ENCODE measurements around the gene PI4K2B.

PI4K2B gene

DNA sequence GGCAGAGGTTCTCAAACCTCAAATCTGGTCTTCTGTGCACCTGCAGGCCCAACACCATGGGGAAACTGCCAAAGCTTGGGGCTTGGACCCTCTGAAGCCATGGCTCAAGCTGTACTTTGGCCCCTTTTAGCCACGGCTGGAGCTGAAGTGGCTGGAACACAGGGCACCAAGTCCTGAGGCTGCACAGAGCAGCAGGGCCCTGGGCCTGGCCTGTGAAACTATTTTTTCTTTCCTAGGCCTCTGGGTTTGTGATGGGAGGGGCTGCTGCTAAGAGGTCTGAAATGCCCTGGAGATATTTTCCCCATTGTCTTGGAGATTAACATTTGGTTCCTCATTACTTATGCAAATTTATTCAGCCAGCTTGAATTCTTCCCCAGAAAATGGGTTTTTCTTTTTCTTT lies 18.3 kb upstream of the PI4K2B start:
- TF ChIP-seq ZNF24 (tag by site-specific recombination; IDR thresholded peaks at IDR 0.05) = no peak
- TF ChIP-seq ZNF10 (tag by site-specific recombination; IDR thresholded peaks at IDR 0.05) = no peak
- TF ChIP-seq, protein P1, sequence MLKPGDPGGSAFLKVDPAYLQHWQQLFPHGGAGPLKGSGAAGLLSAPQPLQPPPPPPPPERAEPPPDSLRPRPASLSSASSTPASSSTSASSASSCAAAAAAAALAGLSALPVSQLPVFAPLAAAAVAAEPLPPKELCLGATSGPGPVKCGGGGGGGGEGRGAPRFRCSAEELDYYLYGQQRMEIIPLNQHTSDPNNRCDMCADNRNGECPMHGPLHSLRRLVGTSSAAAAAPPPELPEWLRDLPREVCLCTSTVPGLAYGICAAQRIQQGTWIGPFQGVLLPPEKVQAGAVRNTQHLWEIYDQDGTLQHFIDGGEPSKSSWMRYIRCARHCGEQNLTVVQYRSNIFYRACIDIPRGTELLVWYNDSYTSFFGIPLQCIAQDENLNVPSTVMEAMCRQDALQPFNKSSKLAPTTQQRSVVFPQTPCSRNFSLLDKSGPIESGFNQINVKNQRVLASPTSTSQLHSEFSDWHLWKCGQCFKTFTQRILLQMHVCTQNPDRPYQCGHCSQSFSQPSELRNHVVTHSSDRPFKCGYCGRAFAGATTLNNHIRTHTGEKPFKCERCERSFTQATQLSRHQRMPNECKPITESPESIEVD (tag by site-specific recombination; IDR thresholded peaks at IDR 0.05) = no peak
- TF ChIP-seq ZNF514 (tag by site-specific recombination; IDR thresholded peaks at IDR 0.05) = no peak
- TF ChIP-seq ZNF701 (tag by site-specific recombination; IDR thresholded peaks at IDR 0.05) = no peak
- no peak for TF ChIP-seq SP3 (tag by site-specific recombination; IDR thresholded peaks at IDR 0.05)
- TF ChIP-seq ZNF416 (tag by site-specific recombination; IDR thresholded peaks at IDR 0.05) = no peak
- no peak for TF ChIP-seq ZNF266 (tag by site-specific recombination; IDR thresholded peaks at IDR 0.05; ENCODE audit: low read depth)
- no peak for TF ChIP-seq BCL11A (tag by site-specific recombination; IDR thresholded peaks at IDR 0.05; ENCODE audit: low read depth)
- TF ChIP-seq ZFP69B (tag by site-specific recombination; IDR thresholded peaks at IDR 0.05) = no peak
- TF ChIP-seq TRIM28 (IDR thresholded peaks at IDR 0.05; ENCODE audit: borderline replicate concordance, low read length) = no peak
- TF ChIP-seq ZEB2 (tag by site-specific recombination; IDR thresholded peaks at IDR 0.05) = no peak
- TF ChIP-seq ZXDB (tag by site-specific recombination; IDR thresholded peaks at IDR 0.05) = no peak
- TF ChIP-seq ZNF600 (tag by site-specific recombination; IDR thresholded peaks at IDR 0.05) = no peak
- TF ChIP-seq KLF10 (tag by site-specific recombination; IDR thresholded peaks at IDR 0.05) = no peak
- TF ChIP-seq, protein P2, sequence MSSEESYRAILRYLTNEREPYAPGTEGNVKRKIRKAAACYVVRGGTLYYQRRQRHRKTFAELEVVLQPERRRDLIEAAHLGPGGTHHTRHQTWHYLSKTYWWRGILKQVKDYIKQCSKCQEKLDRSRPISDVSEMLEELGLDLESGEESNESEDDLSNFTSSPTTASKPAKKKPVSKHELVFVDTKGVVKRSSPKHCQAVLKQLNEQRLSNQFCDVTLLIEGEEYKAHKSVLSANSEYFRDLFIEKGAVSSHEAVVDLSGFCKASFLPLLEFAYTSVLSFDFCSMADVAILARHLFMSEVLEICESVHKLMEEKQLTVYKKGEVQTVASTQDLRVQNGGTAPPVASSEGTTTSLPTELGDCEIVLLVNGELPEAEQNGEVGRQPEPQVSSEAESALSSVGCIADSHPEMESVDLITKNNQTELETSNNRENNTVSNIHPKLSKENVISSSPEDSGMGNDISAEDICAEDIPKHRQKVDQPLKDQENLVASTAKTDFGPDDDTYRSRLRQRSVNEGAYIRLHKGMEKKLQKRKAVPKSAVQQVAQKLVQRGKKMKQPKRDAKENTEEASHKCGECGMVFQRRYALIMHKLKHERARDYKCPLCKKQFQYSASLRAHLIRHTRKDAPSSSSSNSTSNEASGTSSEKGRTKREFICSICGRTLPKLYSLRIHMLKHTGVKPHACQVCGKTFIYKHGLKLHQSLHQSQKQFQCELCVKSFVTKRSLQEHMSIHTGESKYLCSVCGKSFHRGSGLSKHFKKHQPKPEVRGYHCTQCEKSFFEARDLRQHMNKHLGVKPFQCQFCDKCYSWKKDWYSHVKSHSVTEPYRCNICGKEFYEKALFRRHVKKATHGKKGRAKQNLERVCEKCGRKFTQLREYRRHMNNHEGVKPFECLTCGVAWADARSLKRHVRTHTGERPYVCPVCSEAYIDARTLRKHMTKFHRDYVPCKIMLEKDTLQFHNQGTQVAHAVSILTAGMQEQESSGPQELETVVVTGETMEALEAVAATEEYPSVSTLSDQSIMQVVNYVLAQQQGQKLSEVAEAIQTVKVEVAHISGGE (tag by site-specific recombination; conservative IDR thresholded peaks at IDR 0.05; ENCODE audit: low read depth) = no peak
- no peak overlapping the region for H3K27ac ChIP-seq (ENCODE audit: extremely low read depth, low read depth, low read length)
- H3K4me1 ChIP-seq (ENCODE audit: control insufficient read depth, insufficient read depth, low read length) = no peaks in the 10 kb centered on the region
- H3K4me3 ChIP-seq (ENCODE audit: low read depth, low read length) = no peak overlapping the region
- H3K9me3 ChIP-seq (ENCODE audit: control insufficient read depth, insufficient read depth, low read depth, low read length) = no peaks in the 10 kb centered on the region
- no peaks in the 10 kb centered on the region for H3K36me3 ChIP-seq (ENCODE audit: control insufficient read depth in 2 of 2, insufficient read depth in 1 of 2, low read length in 2 of 2)
- POLR2A ChIA-PET = no interaction called here
- CTCF ChIA-PET = no interaction called here

DNA sequence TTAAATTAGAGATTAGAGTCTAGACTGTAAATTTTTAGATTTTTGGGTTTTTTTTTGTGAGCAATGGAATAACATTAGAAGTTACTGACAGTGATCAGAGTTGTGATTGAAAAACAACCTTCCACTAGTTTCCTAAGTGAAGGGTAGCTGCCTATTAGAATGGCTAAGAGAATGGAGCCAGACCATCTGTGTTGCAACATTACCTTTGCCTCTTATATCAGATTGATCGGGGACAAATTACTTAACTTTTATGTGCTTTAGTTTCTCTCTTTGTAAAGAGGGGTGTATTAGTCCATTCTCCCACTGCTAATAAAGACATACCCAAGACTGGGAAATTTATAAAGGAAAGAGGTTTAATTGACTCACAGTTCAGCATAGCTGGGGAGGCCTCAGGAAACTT lies 12.5 kb upstream of the PI4K2B start:
- H3K27ac ChIP-seq (ENCODE audit: extremely low read depth, low read depth, low read length) = no peak overlapping the region
- H3K36me3 ChIP-seq (ENCODE audit: control insufficient read depth in 2 of 2, insufficient read depth in 1 of 2, low read length in 2 of 2) = no peaks in the 10 kb centered on the region
- no peak overlapping the region for H3K4me3 ChIP-seq (ENCODE audit: low read depth, low read length)
- no peaks in the 10 kb centered on the region for H3K9me3 ChIP-seq (ENCODE audit: control insufficient read depth, insufficient read depth, low read depth, low read length)
- CTCF ChIA-PET = no interaction called here
- H3K4me1 ChIP-seq (ENCODE audit: control insufficient read depth, insufficient read depth, low read length) = no peaks in the 10 kb centered on the region
- POLR2A ChIA-PET = no interaction called here
- TF ChIP-seq EGR2 (tag by site-specific recombination; IDR thresholded peaks at IDR 0.05; ENCODE audit: low read depth) (no peak), RBAK (tag by site-specific recombination; IDR thresholded peaks at IDR 0.05) (no peak), ZNF366 (tag by site-specific recombination; conservative IDR thresholded peaks at IDR 0.05) (no peak), ZBTB20 (tag by site-specific recombination; IDR thresholded peaks at IDR 0.05) (no peak), ZNF324 (tag by site-specific recombination; IDR thresholded peaks at IDR 0.05) (no peak), GLIS1 (tag by site-specific recombination; IDR thresholded peaks at IDR 0.05) (no peak), ZNF132 (tag by site-specific recombination; IDR thresholded peaks at IDR 0.05; ENCODE audit: borderline replicate concordance) (no peak)
- TF ChIP-seq, protein P2 (tag by site-specific recombination; conservative IDR thresholded peaks at IDR 0.05; ENCODE audit: low read depth) = no peak
- TF ChIP-seq, protein P3, sequence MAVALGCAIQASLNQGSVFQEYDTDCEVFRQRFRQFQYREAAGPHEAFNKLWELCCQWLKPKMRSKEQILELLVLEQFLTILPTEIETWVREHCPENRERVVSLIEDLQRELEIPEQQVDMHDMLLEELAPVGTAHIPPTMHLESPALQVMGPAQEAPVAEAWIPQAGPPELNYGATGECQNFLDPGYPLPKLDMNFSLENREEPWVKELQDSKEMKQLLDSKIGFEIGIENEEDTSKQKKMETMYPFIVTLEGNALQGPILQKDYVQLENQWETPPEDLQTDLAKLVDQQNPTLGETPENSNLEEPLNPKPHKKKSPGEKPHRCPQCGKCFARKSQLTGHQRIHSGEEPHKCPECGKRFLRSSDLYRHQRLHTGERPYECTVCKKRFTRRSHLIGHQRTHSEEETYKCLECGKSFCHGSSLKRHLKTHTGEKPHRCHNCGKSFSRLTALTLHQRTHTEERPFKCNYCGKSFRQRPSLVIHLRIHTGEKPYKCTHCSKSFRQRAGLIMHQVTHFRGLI (tag by site-specific recombination; IDR thresholded peaks at IDR 0.05) = no peak
- TF ChIP-seq, protein P4, sequence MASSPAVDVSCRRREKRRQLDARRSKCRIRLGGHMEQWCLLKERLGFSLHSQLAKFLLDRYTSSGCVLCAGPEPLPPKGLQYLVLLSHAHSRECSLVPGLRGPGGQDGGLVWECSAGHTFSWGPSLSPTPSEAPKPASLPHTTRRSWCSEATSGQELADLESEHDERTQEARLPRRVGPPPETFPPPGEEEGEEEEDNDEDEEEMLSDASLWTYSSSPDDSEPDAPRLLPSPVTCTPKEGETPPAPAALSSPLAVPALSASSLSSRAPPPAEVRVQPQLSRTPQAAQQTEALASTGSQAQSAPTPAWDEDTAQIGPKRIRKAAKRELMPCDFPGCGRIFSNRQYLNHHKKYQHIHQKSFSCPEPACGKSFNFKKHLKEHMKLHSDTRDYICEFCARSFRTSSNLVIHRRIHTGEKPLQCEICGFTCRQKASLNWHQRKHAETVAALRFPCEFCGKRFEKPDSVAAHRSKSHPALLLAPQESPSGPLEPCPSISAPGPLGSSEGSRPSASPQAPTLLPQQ (tag by site-specific recombination; IDR thresholded peaks at IDR 0.05) = no peak

Measured in HEK293 (cell line).